ENCODE data around the gene ASB1.

Gene ASB1

DNA sequence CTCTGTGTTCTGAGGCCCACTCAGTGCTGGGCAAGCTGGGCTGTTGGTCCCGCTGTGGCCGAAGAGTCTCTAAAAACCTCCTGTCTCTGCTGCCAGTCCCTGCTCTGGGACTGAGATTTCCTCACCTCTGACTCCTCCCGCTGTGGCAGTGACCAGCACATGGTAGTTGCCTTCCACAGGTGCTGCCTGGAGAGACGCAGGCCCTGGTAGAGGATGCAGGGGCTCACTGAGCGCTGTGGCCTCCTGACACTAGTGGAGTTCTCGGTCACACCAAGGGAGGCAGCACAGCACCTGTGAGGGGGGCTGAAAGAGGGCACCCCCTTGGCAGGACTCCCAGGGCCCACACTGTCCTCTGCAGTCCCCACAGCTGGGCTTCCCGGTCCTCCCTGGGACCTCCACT is 3.8 kb upstream of the ASB1 start:
- DNase-seq (ENCODE audit: low read depth, low spot score) = no peak

DNA sequence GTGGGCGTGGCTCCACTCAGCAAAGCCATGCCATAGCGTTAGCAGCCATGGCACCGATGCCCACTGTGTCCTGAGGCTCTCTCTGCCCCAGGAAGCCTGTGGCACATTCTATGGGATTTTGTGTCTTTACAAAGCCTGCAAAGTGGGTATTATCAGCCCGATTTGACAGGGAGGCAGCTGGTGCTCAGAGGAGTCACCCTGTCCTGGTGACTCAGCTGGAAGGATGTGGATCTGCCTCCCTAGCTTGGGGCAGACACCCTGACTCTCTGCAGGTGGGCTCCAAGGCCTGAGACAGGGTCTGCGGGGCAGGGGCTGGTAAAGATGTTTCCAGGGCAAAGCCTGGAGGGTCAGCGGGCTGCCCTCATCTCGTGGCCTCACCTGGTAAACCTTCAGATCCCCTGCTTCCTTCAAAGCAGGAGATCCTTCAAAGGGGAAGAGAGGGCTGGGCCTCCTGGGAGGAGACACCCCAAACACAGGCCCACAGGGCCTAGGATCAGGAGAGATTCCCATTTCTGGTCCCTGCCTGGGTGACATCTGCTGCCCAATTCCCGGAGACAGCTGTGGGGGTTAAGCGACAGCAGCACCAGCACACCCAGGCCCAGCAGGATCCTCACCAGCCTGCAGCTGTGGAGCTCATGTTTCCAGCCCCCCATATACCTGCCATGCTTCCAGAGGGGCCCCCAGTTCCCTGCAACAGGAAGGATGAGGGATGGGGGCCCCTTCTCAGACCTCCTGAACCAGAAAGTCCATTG is 3.0 kb upstream of the ASB1 start:
- no peak for DNase-seq (ENCODE audit: low read depth, low spot score)

GRCh38 chr2:238424313-238424700 is 2.4 kb upstream of the ASB1 start:
- DNase-seq (ENCODE audit: low read depth, low spot score) = no peak

DNA sequence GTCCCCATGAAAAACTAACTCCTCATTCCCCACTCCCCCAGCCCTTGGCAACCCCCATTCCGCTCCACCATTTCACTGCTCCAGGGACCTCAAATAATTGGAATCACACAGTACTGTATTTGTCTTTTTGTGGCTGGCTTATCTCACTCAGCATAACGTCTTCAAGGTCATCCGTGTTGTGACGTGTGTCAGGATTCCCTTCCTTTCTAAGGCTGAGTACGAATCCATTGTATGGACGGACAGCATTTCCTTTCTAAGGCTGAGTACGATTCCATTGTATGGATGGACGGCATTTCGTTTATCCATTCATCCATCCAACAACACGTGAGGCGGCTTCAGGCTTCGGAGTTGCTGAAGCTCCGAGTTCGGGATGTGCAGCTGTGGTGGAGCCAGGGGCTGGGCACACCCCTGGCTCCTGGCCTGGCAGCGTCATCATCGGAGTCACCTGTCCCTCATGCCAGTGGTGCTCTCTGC is 1.2 kb upstream of the ASB1 start:
- no peak for DNase-seq (ENCODE audit: low read depth, low spot score)

DNA sequence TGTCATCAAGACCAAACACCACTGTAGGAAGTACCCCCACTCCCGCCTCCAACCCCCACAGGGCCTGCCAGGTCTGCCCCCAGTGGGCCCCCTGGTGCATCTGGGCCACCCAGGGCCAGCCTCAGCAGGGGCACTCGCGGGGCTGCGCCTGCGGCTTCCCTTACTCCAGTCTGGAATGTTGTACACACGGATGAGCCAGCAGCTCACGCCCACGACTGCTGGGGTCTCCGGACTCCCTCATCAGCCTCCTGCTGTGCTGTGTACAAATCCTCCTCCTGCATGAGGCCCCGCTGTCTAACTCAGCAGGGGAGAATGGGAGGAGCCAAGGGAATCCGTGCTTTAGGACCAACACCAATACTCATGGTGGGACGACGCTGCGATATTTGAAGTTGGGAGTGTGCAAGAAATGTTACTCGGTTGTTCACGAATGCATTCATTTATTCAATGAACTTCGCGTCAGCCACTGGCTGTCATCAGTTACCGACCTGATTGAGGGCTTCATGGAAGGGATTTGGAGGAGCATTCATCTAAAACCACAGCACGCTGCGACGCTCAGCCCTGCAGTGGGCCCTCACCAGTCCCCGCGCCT is 654 bp upstream of the ASB1 start:
- DNase-seq (ENCODE audit: low read depth, low spot score) = no peak

GRCh38 chr2:238427435-238428162 is 872 bp downstream of the ASB1 start:
- DNase-seq (ENCODE audit: low read depth, low spot score) = no peak

DNA sequence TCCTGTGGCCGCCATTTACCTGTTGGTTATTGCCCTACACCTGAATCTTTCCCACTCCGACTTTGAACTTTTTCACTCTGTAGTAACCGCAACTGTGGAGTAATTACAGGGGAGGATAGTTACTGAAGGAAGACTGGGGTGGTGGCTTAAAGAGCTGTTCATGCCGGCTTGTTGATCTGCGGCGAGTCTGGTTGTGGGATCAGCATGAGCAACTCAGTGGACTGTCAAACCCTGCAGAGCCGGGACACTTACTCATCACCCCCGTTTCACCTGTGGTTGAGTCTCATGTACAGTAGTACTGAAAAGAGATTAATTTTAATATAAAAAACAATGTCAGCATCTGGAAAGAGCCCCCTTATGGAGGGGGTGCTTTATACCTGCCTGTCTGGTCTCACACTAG is 2.1 kb downstream of the ASB1 start:
- DNase-seq (ENCODE audit: low read depth, low spot score) = no peak

GRCh38 chr2:238430781-238431180 is 4.1 kb downstream of the ASB1 start:
- no peak for DNase-seq (ENCODE audit: low read depth, low spot score)

- no peak for DNase-seq (ENCODE audit: low read depth, low spot score)
Observed at GRCh38 chr2:238431456-238431855, 4.7 kb downstream of the ASB1 start.

DNA sequence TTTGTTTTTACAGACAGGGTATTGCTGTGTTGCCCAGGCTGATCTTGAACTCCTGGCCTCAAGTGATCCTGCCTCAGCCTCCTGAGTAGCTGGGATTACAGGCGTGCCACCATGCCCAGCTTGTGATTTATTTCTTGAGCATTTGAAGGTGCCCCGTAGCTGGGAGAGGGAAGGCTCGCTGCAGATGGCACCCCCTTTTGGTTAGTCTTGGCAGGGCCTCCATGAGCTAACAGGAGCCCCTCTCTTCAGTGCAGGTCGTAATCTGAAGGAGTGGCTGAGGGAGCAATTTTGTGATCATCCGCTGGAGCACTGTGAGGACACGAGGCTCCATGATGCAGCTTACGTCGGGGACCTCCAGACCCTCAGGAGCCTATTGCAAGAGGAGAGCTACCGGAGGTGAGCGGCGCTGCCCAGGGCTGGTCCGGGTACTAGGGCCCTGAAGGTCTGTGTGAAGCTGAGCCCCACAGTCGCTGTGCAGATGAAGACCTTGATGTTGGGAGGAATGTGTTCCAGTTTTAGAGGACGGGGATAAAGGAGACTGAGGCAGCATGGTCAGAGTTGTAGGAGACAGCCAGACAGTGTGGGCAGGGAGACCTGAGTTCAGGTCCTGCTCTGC is 6.7 kb downstream of the ASB1 start:
- DNase-seq (ENCODE audit: low read depth, low spot score) = no peak

DNA sequence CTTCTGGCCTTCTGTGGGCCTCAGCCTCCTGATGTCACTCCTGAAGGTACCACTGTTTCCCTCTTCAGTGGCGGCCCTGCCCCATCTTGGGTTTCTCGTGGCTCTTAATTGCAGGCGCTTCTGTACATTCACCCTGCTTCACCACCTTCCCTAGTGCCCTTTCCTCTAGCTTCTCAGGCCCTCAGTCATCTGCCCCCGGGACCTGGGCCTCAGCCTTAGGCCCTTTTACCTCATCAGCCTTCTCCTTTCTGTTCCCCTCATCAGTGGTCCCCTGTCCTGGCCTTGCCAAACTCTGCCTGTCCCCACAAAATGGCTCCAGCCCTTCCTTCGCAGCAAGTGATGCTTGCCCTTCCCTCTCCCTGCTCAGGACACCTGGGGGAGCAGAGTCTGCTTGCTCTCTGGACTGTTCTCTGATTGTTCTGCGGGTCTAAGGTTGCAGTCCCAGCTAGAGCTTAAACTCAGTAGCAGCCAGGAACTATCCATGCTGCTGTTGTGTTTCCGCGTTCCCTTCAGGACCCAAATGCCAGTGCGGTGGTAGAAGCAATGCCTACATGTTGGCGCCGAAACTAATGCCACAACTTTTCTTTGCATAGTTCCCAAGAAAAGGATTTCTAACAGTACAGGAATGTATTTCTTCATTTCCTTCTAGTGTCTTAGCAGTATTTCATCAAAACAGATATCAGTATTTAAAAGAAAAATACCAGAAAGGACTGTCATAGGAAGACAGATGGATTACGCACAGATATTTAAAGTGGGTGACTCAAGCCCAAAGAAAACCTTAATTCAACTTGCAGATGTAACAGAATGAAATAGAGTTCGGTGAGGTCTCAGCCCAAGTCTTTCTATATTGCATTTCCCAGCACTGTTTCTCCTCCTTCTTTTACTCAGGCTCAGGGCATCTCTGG is 7.5 kb downstream of the ASB1 start:
- DNase-seq (ENCODE audit: low read depth, low spot score) = no peak

DNA sequence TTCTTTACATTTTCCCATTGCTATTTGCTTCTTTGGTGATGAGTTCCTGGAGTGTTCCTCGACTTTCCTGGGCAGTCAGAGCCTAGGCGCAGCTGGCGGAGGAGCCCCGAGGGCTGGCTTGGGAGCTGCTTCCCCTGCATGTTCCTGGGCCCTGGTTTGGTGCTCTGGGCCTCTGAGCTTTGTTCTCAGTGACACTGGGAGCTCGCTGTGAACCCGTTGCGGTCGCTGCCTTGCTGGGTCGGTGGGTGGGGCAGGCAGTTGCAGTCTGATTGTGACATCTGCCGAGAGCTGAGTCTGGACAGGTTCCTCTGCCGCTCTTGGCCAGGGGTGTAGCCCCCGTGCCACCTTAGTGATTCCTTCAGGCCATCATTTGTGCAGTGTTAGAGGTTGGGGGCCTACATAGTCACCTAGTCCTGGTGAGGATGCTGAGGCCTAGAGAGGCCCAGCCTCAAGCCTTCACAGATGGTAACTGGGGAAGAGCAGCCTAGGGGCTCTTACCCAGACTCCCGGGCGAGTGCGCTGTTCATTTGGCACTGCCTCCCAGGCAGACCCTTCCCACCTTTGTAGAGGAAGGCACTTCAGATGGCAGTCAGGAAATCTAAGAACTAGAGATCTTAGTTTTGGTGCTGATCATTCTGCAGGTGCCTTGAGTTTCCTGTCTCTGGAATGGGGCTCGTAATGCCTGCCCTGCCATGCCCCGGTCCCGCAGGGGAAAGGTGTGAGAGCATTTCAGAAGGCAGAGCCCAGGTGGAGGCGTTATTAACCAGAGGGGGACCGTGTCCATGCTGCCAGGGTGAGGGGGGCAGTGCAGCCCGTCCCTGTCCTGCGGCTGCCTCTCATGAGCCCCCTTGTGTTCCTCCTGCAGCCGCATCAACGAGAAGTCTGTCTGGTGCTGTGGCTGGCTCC is 8.4 kb downstream of the ASB1 start:
- DNase-seq (ENCODE audit: low read depth, low spot score) = no peak

DNA sequence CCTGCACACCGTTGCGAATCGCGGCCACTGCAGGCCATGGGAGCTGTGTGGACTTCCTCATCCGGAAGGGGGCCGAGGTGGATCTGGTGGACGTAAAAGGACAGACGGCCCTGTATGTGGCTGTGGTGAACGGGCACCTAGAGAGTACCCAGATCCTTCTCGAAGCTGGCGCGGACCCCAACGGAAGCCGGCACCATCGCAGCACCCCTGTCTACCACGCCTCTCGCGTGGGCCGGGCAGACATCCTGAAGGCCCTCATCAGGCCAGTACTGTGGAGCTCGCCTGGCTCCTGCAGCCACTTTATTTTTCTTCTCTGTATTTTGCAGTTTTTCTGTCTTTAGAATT is 9.0 kb downstream of the ASB1 start:
- no peak for DNase-seq (ENCODE audit: low read depth, low spot score)

- no peak for DNase-seq (ENCODE audit: low read depth, low spot score)
Observed at GRCh38 chr2:238438856-238439849, 12.4 kb downstream of the ASB1 start.

DNA sequence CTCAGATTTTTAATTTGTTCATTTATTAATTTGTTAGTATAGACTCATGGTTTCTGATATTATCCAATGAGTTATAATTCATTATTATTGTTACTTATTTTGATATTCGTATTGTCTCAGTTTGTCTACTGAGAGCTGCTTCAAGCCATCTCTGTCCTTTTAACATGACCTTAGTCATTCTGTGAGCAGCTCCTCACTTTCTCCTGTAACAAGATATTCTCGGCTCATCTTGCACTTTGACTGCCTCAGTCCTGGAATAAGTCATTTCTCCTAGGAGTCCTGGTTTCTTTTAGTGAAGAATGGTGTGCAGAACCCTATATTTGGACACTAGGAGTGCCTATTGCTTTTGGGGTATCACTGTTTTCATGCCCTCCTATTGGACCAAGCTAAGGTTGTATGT is 13.2 kb downstream of the ASB1 start:
- no peak for DNase-seq (ENCODE audit: low read depth, low spot score)

DNA sequence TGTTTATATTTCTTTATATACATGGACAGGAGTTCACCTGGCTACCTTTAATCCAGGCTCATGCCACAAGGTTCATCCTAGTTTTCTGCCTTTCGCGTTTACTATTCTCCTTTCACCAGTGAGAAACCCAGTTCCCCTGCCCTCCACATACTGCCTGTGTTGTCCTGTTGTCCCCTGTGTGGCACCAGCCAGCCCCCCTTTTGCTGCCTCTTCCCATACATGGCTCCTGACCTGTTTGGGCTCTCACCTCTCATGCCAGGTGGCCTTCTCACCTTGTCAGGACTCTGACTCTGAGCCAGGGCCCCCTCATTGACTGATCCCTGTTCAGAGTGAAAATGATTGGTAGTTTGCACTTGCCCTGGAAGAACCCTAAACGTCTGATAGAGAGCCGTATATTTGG is 13.6 kb downstream of the ASB1 start:
- no peak for DNase-seq (ENCODE audit: low read depth, low spot score)

- no peak for DNase-seq (ENCODE audit: low read depth, low spot score)
Observed at GRCh38 chr2:238440767-238441166, 14.0 kb downstream of the ASB1 start.

DNA sequence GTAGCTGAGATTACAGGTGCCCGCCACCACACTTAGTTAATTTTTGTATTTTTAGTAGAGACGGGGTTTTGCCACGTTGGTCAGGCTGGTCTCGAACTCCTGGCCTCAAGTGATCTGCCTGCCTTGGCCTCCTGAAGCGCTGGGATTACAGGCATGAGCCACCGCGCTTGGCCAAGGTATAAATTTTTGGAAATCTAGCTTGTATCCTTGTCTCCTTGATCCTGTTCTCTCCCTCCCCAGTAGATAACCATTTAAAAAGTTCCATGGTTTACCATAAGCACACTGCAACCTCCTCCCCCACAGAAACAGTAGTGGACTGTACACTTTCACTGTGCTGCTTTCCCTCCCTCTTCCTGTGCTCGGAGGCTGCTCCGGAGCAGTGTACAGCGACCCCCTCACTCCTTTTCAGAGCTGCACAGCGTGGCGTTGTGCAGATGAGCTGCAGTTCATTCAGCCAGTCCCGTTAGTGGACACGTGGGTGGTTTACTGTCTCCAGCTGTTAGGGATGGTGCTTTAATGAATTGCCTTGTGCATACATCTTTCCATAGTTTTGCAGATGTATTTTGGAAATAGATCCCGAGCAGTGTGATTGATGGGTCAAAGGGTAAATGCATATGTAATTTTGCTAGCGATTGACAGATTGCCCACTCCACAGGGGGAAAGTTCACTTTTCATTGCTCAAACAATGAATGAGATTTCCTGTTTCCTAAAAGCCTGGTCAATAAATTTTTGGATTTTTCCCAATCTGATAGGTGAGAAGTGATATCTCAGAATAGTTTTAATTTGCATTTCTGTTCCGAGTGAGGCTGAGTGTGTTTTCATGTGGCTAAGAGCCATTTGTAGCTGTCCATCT is 14.8 kb downstream of the ASB1 start:
- DNase-seq (ENCODE audit: low read depth, low spot score) = no peak
